K562 (cell line): ENCODE data around the gene ABCC1. TPM values are rescaled to one million over a fixed set of nuclear protein-coding genes. Genes with fewer than 3 reads are reported as not detected.

Source experiments
- ARID2 ChIP-seq: fragments of 450-650 bp; IDR thresholded peaks from 2 replicates; pipeline ENCODE4 v1.6.1; 2017; ENCODE audit warnings: antibody characterized with exemption, mild to moderate bottlenecking
- CBFA2T2 ChIP-seq: fragments of 450-650 bp; conservative IDR thresholded peaks from 2 replicates; pipeline ENCODE4 v1.6.1; 2017; ENCODE audit warnings: mild to moderate bottlenecking
- CBFB ChIP-seq: sonication (generic); formaldehyde crosslinking; IDR thresholded peaks from 2 replicates; pipeline ENCODE4 v1.4.0; 2020; ENCODE audit warnings: mild to moderate bottlenecking, missing genetic modification reagents
- CHCHD3 ChIP-seq: fragments of 250-450 bp; sonication (Bioruptor Pico); IDR thresholded peaks from 2 replicates; pipeline ENCODE4 v2.1.2; 2022; ENCODE audit warnings: mild to moderate bottlenecking
- CHD4 ChIP-seq: fragments of 200-600 bp; sonication (generic); IDR thresholded peaks from 3 replicates; pipeline ENCODE4 v1.6.1; 2012; ENCODE audit warnings: low read depth, mild to moderate bottlenecking, mixed read lengths, low read length, inconsistent platforms; ENCODE audit not compliant: insufficient read depth, insufficient replicate concordance, poor library complexity, severe bottlenecking
- EHMT2 ChIP-seq: fragments of 450-650 bp; IDR thresholded peaks from 2 replicates; pipeline ENCODE4 v1.6.1; 2018; ENCODE audit warnings: antibody characterized with exemption
- ESRRA ChIP-seq: fragments of 450-650 bp; IDR thresholded peaks from 2 replicates; pipeline ENCODE4 v1.6.1; 2014; ENCODE audit warnings: low read depth, mild to moderate bottlenecking, moderate library complexity, borderline replicate concordance
- FIP1L1 ChIP-seq: fragments of 200-400 bp; formaldehyde crosslinking; IDR thresholded peaks from 2 replicates; pipeline ENCODE4 v1.6.1; 2018; ENCODE audit warnings: mild to moderate bottlenecking, low read depth, low read length; ENCODE audit not compliant: poor library complexity, severe bottlenecking
- FOXJ2 ChIP-seq: fragments of 200-800 bp; sonication (Bioruptor generic); IDR thresholded peaks from 2 replicates; pipeline ENCODE4 v1.6.1; 2016; ENCODE audit warnings: missing genetic modification characterization, missing compliant biosample characterization
- GABPB1 ChIP-seq: sonication (generic); formaldehyde crosslinking; IDR thresholded peaks from 2 replicates; pipeline ENCODE4 v1.8.0; 2022; ENCODE audit warnings: mild to moderate bottlenecking, missing genetic modification reagents
- HDAC2 ChIP-seq: fragments of 450-650 bp; IDR thresholded peaks from 2 replicates; pipeline ENCODE4 v1.6.1; 2016; ENCODE audit warnings: mild to moderate bottlenecking
- KDM1A ChIP-seq, 2 experiments: fragments of 450-650 bp; IDR thresholded peaks; 2 replicates each; pipeline ENCODE4 v1.6.1; 2016; ENCODE audit warnings: mild to moderate bottlenecking in 2 of 2
- KDM4B ChIP-seq, 2 experiments: fragments of 450-650 bp in 1 of 2; sonication (generic) in 1 of 2; IDR thresholded peaks; 2 replicates each; pipeline ENCODE4 v1.6.1; 2016 to 2017; ENCODE audit warnings: borderline replicate concordance in 2 of 2, antibody characterized with exemption in 1 of 2, low read depth in 1 of 2, mild to moderate bottlenecking in 1 of 2
- NR1H2 ChIP-seq: sonication (generic); formaldehyde crosslinking; IDR thresholded peaks from 2 replicates; pipeline ENCODE4 v1.4.0; 2020; ENCODE audit warnings: mild to moderate bottlenecking, missing genetic modification reagents
- RBBP5 ChIP-seq: fragments of 200-600 bp; sonication (generic); IDR thresholded peaks from 2 replicates; pipeline ENCODE4 v1.6.1; 2012; ENCODE audit warnings: borderline replicate concordance, mild to moderate bottlenecking, low read length, control low read depth, inconsistent platforms; ENCODE audit not compliant: insufficient read depth, poor library complexity, severe bottlenecking
- SAFB2 ChIP-seq: fragments of 200-400 bp; formaldehyde crosslinking; IDR thresholded peaks from 2 replicates; pipeline ENCODE4 v1.6.1; 2018; ENCODE audit warnings: borderline replicate concordance, low read length, low read depth, moderate library complexity; ENCODE audit not compliant: severe bottlenecking
- SIN3A ChIP-seq, 2 experiments: fragments of 150-350 bp in 1 of 2; IDR thresholded peaks; 2 replicates each; pipeline ENCODE4 v1.6.1; 2011 to 2016; ENCODE audit warnings: borderline replicate concordance in 2 of 2, low read depth in 2 of 2, low read length in 2 of 2, mild to moderate bottlenecking in 2 of 2, moderate library complexity in 2 of 2; ENCODE audit not compliant: control insufficient read depth in 1 of 2
- SIX5 ChIP-seq, 2 experiments: IDR thresholded peaks; 2 replicates each; pipeline ENCODE4 v1.6.1; 2011; ENCODE audit warnings: low read length in 2 of 2, borderline replicate concordance in 1 of 2, low read depth in 1 of 2, mild to moderate bottlenecking in 1 of 2, moderate library complexity in 1 of 2; ENCODE audit not compliant: insufficient read depth in 1 of 2
- STAT5A ChIP-seq: IDR thresholded peaks from 2 replicates; pipeline ENCODE4 v1.6.1; 2012; ENCODE audit warnings: low read length, inconsistent platforms, borderline replicate concordance
- U2AF1 ChIP-seq: fragments of 200-400 bp; formaldehyde crosslinking; optimal IDR thresholded peaks from 2 replicates; pipeline ENCODE3; 2017; ENCODE audit warnings: mild to moderate bottlenecking, low read depth, low read length, moderate library complexity
- ZNF695 ChIP-seq: fragments of 450-650 bp; formaldehyde crosslinking; IDR thresholded peaks from 2 replicates; pipeline ENCODE4 v1.4.0; 2020; ENCODE audit warnings: mild to moderate bottlenecking, moderate library complexity
- polyA plus RNA-seq, 8 experiments: library from polyadenylated mRNA; depleted of rRNA in 4 of 8; stranded (reverse) in 5 of 8; unstranded in 3 of 8; fragments of >200 nt; fragmentation: Nextera tagmentation in 2 of 8; fragmentation: Illumina TruSeq in 1 of 8; extraction: Ambion mirVana in 2 of 8; extraction: Trizol in 1 of 8; gene quantifications; 2 replicates each; pipeline versions ENCODE4 v1.2.1 to v1.2.3, GENCODE V29; 2011 to 2014; ENCODE audit warnings: inconsistent platforms in 1 of 8, missing spikeins in 1 of 8
- total RNA-seq, 7 experiments: library from RNA; depleted of rRNA in 6 of 7; stranded (reverse); fragments of >200 nt in 6 of 7; fragmentation: Illumina TruSeq in 2 of 7; extraction: Trizol in 2 of 7; gene quantifications; 2 replicates each; pipeline versions ENCODE4 v1.2.1 to v1.2.3, GENCODE V29; 2011 to 2021; ENCODE audit warnings: low replicate concordance in 1 of 7
- TF ChIP-seq, protein P1 (sequence below): fragments of 450-650 bp; formaldehyde crosslinking; conservative IDR thresholded peaks from 2 replicates; pipeline ENCODE4 v1.4.0; 2022; ENCODE audit warnings: mild to moderate bottlenecking, missing genetic modification characterization
- TF ChIP-seq, protein P2 (sequence below): fragments of 250-450 bp; sonication (Bioruptor Pico); IDR thresholded peaks from 2 replicates; pipeline ENCODE4 v1.5.0; 2020; ENCODE audit warnings: mild to moderate bottlenecking
- TF ChIP-seq, protein P3 (sequence below): fragments of 200-800 bp; sonication (Bioruptor generic); IDR thresholded peaks from 2 replicates; pipeline ENCODE4 v1.6.1; 2017; ENCODE audit warnings: missing genetic modification characterization, missing compliant biosample characterization

The ABCC1 gene
- total and polyA plus RNA-seq, 9 of the 15 experiments (the other 6 are each of a cell fraction or from before 2014, with no cell fraction given) = 3.9 to 41.6 (median 10.0) TPM

DNA sequence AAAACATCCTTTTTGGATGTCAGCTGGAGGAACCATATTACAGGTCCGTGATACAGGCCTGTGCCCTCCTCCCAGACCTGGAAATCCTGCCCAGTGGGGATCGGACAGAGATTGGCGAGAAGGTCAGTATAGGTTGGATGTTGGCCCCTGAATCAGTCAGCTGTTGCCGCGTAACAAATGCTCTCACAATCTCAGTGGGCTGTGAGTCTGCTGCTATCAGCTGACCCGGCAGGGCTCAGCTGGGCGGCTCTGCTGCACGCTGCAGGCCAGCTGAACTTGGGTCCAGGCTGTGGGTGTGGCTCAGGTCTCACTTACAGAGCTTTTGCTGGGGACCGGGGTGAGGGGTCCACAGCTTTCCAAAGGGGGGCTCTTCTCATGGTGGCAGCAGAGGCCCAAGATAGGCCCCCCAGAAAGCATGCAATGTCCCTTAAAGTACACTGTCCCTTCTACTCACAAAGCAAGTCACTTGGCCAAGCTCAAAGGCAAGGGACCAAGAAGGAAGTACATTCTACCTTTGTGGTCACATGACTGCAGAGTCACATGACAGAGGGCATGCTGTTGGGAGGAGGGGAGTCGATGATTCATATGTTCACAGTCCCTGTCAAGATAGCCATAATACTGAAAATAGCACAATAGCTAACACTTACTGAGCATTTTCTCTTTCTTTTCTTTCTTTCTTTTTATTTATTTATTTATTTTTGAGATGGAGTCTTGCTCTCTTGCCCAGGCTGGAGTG, 134.2 kb downstream of the ABCC1 start (continued):
- TF ChIP-seq CBFB (CRISPR knock-in tag) (no peak), HDAC2 (0 out of 2 replicates have a peak, but pooled peaks have one; percentile 29), U2AF1 (no peak), STAT5A (no peak), ESRRA (no peak), KDM4B (IDR thresholded peaks at IDR 0.05; ENCODE audit: borderline replicate concordance in 2 of 2, low read depth in 1 of 2) (no peak), SIN3A (IDR thresholded peaks at IDR 0.05; ENCODE audit: borderline replicate concordance in 2 of 2, control insufficient read depth in 1 of 2, low read depth in 2 of 2, low read length in 2 of 2) (peak; percentile 67 to 68; a peak in 2 of 4 replicates), ARID2 (no peak), GABPB1 (CRISPR knock-in tag) (no peak), ZNF695 (no peak), NR1H2 (CRISPR knock-in tag) (no peak), CHD4 (no peak), KDM1A (IDR thresholded peaks at IDR 0.05) (peak; percentile 25 to 63; a peak in 1 of 4 replicates), SAFB2 (no peak), RBBP5 (no peak), FIP1L1 (no peak), CBFA2T2 (peak; percentile 90), CHCHD3 (CRISPR knock-in tag) (no peak), SIX5 (IDR thresholded peaks at IDR 0.05; ENCODE audit: borderline replicate concordance in 1 of 2, insufficient read depth in 1 of 2, low read depth in 1 of 2, low read length in 2 of 2) (no peak), FOXJ2 (tag) (no peak), EHMT2 (no peak)
- TF ChIP-seq, protein P1, sequence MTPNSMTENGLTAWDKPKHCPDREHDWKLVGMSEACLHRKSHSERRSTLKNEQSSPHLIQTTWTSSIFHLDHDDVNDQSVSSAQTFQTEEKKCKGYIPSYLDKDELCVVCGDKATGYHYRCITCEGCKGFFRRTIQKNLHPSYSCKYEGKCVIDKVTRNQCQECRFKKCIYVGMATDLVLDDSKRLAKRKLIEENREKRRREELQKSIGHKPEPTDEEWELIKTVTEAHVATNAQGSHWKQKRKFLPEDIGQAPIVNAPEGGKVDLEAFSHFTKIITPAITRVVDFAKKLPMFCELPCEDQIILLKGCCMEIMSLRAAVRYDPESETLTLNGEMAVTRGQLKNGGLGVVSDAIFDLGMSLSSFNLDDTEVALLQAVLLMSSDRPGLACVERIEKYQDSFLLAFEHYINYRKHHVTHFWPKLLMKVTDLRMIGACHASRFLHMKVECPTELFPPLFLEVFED = no peak
- TF ChIP-seq, protein P2, sequence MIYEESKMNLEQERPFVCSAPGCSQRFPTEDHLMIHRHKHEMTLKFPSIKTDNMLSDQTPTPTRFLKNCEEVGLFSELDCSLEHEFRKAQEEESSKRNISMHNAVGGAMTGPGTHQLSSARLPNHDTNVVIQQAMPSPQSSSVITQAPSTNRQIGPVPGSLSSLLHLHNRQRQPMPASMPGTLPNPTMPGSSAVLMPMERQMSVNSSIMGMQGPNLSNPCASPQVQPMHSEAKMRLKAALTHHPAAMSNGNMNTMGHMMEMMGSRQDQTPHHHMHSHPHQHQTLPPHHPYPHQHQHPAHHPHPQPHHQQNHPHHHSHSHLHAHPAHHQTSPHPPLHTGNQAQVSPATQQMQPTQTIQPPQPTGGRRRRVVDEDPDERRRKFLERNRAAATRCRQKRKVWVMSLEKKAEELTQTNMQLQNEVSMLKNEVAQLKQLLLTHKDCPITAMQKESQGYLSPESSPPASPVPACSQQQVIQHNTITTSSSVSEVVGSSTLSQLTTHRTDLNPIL (CRISPR knock-in tag) = no peak
- TF ChIP-seq, protein P3, sequence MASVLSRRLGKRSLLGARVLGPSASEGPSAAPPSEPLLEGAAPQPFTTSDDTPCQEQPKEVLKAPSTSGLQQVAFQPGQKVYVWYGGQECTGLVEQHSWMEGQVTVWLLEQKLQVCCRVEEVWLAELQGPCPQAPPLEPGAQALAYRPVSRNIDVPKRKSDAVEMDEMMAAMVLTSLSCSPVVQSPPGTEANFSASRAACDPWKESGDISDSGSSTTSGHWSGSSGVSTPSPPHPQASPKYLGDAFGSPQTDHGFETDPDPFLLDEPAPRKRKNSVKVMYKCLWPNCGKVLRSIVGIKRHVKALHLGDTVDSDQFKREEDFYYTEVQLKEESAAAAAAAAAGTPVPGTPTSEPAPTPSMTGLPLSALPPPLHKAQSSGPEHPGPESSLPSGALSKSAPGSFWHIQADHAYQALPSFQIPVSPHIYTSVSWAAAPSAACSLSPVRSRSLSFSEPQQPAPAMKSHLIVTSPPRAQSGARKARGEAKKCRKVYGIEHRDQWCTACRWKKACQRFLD (CRISPR knock-in tag) = no peak
